Measurements from ENCODE around the gene PPP1R18.
"Not testable (repeated sequence)": the region's sequence is repeated elsewhere in the genome, so short reads cannot be mapped to it uniquely, and the experiment has no call there.

The PPP1R18 gene

DNA sequence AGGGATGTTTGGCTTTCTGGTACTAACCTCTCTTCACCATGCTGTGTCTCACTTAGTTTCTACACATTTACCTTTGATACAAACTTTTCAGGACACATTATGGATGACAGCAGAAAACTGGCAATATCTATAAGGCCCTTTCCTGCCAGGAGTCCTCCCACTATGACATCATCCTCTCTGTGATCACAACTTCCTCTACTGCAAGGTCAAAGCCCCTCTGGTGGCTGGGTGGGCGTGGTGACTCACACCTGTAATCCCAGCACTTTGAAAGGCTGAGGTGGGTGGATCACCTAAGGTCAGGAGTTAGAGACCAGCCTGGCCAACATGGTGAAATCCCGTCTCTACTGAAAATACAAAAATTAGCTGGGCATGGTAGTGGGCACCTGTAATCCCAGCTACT, 20.1 kb downstream of the PPP1R18 start:
- not testable (repeated sequence) for DNase-seq (ENCODE audit: low read depth)

DNA sequence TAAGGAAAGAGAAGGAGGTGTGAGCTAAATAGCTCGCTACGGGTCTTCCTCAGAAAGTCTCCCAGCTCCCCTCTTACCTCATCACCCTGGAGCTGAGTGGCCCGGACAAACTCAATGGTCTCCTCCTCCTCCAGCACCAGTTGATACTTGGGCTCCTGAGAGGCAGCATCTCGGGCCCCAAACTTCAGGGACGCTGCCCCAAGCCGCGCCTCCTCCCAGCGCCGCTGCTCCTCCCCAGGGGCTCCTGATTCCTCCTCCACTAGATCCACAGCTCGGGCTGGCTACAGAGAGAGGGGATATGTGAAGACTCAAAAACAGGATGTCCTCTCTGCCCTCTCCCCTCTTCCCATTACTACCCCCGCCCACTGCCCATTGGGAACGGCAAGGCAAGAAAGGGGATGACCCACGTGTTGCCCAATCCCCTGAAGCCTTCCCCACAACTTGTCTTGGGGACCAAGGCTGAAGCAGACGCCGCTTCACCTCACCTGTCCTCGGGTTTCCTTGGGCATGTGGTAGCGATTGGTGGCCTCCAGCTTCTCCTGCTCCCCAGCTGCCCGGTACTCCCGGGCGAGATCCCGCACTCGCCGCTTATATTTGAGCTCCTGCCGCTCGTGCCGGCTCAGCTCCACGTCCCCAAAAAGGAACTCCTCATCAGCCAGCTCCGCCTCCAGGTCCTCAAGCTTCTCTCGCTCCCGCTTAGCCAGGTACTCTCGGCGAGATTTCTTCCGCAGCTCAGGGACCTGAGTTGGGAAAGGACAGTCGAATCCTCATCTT, 21.3 kb downstream of the PPP1R18 start:
- DNase-seq (ENCODE audit: low read depth), result no peak

DNA sequence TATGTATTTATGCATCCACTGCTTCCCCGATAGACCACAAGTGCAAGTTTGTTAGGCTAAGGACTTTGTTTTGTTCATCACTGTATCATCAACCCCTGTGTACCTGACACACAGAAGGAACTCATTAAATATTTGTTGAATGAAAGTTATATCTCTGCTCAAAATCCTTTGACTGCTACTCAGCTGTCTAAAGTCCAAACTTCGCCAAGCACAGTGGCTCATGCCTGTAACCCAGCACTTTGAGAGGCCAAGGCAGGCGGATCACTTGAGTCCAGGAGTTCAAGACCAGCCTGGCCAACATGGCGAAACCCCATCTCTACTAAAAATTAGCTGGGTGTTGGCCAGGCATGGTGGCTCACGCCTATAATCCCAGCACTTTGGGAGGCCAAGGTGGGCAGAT, 28.5 kb downstream of the PPP1R18 start:
- DNase-seq (ENCODE audit: low read depth), result not testable (repeated sequence)

DNA sequence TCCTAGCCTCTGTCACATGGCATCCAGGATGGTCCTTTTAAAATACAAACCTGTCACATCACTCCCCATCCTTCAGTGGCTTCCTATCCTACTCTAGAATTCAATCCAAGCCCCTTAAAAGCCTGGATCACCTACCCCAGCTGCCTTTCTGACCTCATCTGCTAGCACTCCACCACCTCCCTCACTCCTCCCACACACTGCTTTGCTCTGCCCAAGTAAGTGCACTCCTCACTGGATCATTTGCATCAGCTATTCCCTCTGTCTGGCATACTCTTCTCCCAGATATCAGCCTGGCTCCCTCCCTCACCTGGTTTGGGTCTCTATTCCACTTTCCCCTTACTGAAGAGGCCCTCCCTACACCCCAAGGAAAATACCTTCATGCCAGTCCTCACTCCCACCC, 29.0 kb downstream of the PPP1R18 start:
- no peak for DNase-seq (ENCODE audit: low read depth)

DNA sequence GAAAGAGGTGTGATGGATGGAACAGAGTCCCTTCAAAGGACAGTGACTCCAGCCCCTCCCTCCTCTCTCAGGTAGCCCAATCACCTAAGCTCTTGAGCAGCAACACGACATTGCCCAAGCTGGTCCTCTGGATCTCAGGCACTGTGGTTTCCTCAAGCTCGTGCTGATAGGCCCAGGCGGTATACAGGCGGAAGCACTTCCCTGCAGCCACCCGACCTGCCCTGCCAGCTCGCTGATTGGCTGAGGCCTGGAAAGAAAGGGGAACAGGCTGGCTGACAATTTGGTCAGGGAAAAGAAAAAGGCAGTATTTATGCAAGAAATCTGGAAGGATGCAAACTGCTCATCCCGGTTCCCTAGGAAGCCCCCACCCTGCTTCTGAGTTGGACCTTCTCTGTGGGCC, 29.9 kb downstream of the PPP1R18 start:
- DNase-seq (ENCODE audit: low read depth), result no peak

DNA sequence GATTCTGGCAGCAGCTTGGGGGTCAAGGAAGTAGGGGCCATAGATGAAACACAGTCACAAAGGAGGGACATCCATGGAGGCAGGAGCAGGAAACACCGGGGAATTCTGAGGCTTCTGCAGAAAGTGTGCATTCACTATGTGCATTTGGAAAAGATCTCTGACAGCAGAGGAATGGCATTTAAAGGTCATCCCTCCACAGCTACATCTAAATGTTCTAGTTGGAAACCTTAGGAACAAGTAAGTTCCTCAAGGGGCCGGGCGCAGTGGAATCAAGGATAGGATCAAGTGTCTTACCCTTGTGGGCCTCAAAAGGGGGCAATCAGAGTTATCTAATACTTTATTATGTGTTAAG, 30.7 kb downstream of the PPP1R18 start:
- DNase-seq (ENCODE audit: low read depth), result no peak

DNA sequence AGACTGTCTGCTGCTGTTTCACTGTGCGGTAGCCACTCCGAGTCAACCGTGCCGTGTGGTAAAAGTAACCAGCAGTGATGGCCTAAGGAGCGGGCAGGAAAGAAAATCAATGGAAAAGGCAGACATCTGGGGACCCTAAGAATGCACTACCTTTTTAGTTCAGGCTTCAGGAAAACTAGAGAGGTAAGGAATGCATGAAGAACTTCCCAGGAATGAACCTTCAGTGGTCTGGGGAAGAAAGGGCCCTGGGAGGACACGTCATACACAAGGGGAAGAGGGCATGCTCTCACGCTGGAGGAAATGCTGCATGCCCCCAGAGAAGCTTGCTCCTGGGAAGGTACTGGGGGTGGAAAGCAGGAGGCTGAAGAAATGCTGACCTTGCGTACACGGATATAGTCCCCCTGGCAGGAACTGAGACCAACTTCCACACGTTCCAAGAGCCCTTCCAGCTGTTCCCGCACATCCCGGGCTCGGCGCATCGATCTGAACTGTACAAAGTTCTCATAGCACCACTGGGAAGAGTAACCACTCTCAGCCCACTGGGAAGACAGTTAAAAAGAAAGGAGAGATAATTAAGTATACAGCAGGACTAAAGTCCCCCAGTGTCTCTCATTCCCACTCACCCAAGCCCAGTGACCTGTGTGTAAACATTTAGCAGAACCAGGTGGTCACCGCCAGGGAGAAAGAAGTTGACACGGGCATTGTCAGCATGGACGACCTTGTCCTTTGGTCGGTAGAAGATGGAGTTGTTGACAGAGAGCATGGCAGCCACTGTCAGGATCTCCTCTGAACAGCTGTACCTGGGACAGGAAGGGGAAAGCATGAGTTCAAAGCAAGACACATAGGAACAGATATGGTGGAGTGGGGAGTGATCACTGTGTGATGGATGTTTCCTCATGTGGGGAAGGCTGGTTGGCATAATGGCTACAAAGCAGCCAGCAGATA, 31.4 kb downstream of the PPP1R18 start:
- DNase-seq (ENCODE audit: low read depth), result no peak

DNA sequence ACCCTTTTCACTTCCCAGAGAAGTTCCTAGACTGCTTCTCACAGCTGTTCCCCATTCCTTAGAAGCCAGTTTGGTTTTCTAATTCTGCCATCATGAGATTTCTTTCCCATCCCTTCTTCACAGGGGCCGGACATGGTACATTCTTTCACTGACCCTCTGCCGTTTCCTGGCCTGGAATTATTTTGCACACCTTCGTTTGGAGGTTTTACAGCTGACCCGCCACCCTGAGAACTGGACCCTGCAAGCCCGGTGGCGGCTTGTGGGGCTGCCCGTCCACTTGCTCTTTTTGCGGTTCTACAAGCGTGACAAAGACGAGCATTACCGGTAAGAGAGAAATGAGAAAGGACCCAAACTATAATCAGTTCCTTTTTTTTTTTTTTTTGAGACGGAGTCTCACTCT, 35.3 kb downstream of the PPP1R18 start:
- no peak for DNase-seq (ENCODE audit: low read depth)

DNA sequence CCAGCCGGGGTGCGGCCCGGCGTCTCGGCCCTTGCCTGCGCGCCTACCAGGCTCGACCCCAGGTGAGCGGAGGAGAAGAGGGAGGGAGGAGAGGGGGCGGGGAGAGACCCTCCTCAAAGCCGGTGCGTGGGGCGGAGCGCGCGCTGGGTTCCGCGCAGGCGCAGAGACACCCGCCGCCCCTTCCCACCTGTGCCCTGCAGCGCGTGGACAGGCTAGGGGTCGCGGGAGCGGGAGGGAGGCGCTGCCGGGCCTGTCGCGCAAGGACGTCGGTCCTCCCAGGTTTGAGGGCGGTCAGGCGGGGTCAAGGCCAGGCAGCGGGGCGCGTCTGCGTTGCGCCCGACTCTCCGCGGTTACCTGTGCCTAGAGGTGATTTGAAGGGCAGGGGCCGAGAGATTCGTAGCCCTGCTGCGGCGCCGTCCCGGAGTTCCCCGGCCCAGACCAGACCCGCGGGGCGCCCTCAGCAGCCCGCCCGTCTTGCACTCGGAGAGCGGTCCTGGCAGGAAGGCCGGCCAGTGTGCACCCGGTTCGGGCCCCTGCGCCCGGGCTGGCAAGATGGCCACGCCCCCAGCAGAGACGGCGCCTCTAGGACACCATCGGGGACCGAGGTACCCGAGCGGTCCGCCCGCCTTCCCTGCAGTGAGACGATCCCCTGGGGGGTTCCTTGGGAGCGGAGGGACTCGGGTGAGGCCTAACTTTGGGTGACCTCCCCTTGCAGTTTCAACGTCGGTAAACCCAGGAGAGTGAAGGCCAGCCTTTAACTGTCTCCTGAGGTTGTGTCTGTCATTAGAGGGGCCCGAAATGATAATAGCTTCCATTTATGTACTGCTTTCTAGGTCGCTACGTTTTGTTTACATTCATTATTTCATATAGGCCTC, 39.0 kb downstream of the PPP1R18 start:
- peak; percentile 53 for DNase-seq (ENCODE audit: low read depth)

DNA sequence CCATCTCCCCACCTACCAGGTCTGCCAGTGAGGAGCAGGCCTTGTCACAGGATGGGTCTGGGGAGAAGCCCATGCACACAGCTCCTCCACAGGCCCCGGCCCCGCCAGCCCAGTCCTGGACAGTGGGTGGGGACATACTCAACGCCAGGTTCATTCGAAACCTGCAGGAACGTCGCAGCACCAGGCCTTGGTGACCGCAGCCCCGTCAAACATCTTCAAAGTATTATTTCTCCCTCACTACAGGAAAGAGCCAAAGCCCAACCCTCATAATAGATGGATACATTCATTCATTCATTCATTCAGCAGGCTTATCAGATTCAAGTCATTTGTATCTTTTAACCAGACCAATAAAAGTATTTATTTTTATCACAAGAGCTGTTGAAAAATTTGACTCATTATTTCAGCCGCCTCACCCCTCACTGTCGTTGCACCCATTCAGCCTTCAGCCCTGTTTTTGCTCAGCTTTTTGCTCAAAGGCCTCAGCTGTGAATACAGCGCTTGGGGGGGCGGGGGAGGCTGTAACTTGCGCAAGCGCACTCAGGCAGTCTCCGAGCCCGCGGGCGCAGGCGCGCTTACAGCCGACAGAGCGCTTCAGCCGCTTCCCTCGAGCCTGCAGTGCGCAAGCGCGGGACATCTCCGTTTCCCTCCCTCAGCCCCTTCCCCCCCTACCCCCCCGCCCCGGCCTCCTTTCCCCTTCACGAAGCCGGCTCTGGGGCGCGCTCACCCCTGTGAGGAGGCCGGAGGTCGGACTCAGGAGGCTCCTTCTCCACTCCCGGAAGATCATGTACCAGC, 39.8 kb downstream of the PPP1R18 start, which contains the start of gene C6orf136:
TSS of gene C6orf136 (plus strand) at position 684 of the 792 bp plus-strand sequence. CDS start at position 783, 99 bp downstream.
- peak; percentile 89 for DNase-seq (ENCODE audit: low read depth)

DNA sequence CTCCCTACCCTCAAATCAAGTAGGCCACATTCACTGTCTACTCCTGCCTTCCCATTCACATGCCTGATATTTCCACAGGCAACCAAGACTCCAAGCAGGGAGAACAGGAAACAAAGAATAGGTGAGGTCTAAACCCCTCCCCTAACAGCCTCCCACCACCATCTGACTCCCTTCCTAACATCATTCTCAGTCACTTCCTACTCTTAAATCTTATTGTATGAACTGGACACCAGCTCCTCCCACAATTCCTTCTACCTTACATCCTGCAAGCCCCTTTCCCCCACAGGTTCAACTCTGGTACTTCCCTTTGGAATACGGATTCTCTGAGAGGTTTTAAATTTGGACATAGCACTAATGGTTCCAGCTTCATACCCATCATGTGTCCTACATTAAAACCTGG, 40.5 kb downstream of the PPP1R18 start:
- no peak for DNase-seq (ENCODE audit: low read depth)

DNA sequence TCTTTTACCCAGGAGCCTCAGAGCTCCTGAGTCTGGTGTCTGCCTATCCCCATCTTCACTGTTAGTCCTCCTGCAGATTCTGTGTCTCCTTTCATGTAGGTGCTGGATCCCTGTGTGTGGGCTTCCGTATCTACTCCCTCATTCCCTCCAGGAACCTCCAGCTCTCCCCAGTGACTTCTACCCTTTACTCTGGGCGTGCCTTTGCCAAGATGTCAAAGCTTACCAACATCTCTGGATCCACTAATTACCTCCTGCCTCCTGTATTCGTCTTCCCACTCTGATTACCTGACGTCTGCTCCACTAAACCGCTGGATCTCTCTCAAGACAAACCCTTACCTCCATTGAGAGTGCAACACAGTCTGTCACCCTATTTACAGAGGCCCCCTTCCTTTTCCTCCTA, 41.7 kb downstream of the PPP1R18 start:
- no peak for DNase-seq (ENCODE audit: low read depth)

DNA sequence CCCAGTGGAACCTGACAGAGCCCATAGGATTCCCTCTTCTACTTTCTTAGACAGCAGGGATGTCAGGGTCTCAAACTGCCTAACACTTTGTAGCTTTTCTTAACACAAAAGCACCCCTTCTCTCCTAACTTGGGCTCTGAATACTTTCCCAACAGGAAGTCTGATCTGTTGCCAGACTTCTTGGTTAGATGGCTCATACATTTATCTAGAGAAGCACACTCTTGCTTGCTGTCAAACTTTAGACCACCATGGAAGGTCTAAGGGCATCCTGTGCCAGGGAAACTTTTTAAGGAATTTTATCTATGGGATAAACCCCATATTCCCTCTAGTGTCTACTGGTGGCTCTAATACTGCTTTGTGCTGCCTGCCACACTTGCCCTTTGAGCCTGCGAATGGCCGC, 42.8 kb downstream of the PPP1R18 start:
- no peak for DNase-seq (ENCODE audit: low read depth)

DNA sequence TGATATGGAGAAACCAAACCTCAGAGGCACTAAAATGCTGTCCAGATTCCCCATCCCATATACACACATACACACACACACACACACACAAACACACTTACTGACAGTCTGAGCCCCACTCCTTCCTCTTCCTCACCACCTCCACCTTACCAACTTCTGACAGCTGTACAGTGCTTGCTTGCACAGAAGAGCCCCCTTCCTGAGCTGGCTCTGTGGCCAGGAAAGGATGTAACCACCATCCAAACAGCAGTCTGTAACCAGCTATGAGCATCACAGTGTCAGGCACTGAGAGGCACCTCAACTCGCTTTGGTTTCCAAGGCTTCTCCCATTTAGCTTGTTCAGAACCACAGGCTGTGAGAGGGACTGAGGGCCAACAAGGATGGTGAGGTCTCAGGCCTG, 45.4 kb downstream of the PPP1R18 start:
- DNase-seq (ENCODE audit: low read depth), result no peak

DNA sequence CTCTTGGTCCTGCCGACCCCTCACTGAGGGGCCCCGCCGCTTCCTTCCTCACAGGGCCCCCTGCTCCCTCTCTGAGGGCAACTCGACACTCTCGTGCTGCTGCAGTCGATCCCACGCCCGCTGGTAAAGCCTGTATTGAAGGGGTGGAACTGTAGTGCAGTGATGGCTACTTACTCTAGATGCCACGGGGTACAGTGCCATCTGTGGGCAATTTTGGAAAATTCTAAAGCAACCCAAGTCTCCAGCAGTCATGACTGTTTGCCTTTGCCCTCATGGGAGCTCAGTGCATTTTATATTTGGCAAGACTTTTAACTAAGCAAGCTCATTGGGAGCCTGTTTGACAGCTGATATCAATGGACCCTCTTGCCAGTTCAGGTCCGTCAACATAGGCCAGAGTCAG, 46.0 kb downstream of the PPP1R18 start:
- DNase-seq (ENCODE audit: low read depth), result no peak

DNA sequence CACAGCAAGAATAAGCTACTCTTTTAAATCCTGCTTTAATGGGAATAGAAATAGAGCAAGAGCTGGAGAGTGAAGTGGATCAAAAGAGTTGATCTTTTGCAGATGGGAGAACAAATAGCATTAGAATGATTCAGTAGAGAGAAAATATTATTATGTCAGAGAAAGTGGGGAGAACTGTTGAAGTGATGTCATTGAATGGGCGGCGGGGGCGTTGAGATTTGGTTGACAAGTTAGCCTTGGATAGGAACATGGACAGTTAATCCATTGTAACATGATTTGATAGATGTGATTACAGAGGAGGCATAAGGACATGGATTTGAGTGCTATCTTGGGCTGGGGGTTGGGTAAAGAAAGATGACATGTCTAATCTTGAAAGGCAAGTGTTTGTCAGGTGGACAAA, 50.6 kb downstream of the PPP1R18 start:
- DNase-seq (ENCODE audit: low read depth), result no peak

DNA sequence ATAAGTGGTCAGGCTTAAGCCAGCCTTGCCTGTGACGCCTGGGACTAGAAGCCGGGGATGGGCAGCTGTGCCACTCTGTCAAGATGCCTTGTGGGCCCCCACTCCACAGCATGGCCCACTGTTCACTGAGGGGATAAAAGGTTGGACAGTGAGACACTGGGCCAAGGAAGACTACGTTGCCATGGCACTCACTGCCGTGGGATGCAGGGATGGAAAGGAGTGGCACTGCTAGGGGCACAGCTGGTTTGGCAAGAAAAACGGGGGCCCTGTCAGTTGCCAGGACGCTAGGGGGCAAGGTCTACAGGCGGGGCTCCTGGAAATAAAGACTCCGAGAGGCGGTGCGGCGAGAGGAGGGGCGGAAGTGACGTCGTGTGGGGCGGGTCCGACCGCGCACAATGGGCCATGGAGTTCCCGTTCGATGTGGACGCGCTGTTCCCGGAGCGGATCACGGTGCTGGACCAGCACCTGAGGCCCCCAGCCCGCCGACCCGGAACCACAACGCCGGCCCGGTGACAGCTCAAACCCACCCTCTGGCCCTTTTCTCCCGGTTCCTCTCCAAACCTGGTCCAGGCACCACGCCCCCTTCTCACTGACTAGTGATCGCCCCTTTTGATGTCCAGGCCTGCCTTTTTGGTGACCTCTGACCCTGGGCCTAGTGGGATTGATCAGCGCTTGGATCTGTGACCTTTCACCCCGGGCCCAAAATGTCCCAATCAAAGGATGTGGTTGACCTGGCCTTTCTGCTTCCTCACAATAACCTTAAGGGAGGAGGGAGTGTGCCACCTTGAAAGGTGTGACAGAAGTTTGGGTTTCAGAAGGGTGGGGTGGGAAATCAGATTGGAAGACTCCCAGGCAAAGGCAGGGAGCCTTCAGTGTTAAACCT, 59.7 kb downstream of the PPP1R18 start, which contains the start of gene ATAT1:
TSS of gene ATAT1 (plus strand) at position 391 of the 883 bp plus-strand sequence.
- peak; percentile 87 for DNase-seq (ENCODE audit: low read depth)

Data from T follicular helper cell (primary cell).